Activated CD4-positive, alpha-beta memory T cell treated with anti-CD3 and anti-CD28 coated beads, Interleukin-2, amount 10 ng/mL, durations not matched to agents 7 days and 5 days (primary cell): ENCODE measurements around the gene CENPM. TPM values are rescaled to one million over a fixed set of nuclear protein-coding genes. Genes with fewer than 3 reads are reported as not detected.

Source experiments
- CTCF ChIA-PET: fragments of 350-600 bp; sonication (Branson Sonifier 250); formaldehyde crosslinking; loops from one replicate; lab custom pipeline; 2021; ENCODE audit warnings: antibody characterized with exemption, inconsistent platforms; lab: Charles Lee
- POLR2A ChIA-PET: fragments of 350-600 bp; sonication (Branson Sonifier 250); formaldehyde crosslinking; loops from one replicate; lab custom pipeline; 2021; ENCODE audit warnings: antibody characterized with exemption; lab: Charles Lee
- DNase-seq: peaks from one replicate; pipeline ENCODE4 v3.0.0-alpha.2; 2020
- H3K27ac Mint-ChIP-seq: one replicate; pipeline ENCODE4 v1.8.0; 2021; ENCODE audit warnings: mild to moderate bottlenecking, mixed read lengths
- H3K27me3 Mint-ChIP-seq: one replicate; pipeline ENCODE4 v1.8.0; 2021; ENCODE audit warnings: mixed read lengths
- H3K36me3 Mint-ChIP-seq: one replicate; pipeline ENCODE4 v1.8.0; 2021; ENCODE audit warnings: low read depth, mixed read lengths
- H3K4me1 Mint-ChIP-seq: one replicate; pipeline ENCODE4 v1.8.0; 2021; ENCODE audit warnings: mixed read lengths
- H3K4me3 Mint-ChIP-seq: one replicate; pipeline ENCODE4 v1.8.0; 2021; ENCODE audit warnings: mild to moderate bottlenecking, mixed read lengths
- H3K9me3 Mint-ChIP-seq: one replicate; pipeline ENCODE4 v1.8.0; 2021; ENCODE audit warnings: mixed read lengths
- total RNA-seq, 2 experiments: library from RNA; stranded (reverse); gene quantifications; one replicate each; pipeline ENCODE4 v1.2.3, GENCODE V29; 2021

The CENPM gene
- total RNA-seq, 2 experiments from 2014 or later: 71.8 to 81.2 TPM

- Mint-ChIP-seq H3K4me3 (no peak overlapping the region), H3K9me3 (no peaks in the 10 kb centered on the region), H3K27me3 (peaks cover 24% of the 10 kb centered on the region), H3K27ac (peak overlapping the region; percentile 24), H3K36me3 (peaks cover 23% of the 10 kb centered on the region), H3K4me1 (peaks cover 34% of the 10 kb centered on the region)
- no peak for DNase-seq
- ChIA-PET POLR2A (interaction anchor here (0.8 to 3.4 kb wide), 19 partner anchors 8 to 126 kb away, joined by 3 to 17 read pairs (median 4); partner anchors contain the start of genes CCDC134, CENPM and SREBF2), CTCF (interaction anchor here (0.8 to 1.6 kb wide), 8 partner anchors 18 to 85 kb away, joined by 3 to 9 read pairs (median 5); partner anchors contain the start of genes CENPM and SREBF2)
Measured at GRCh38 chr22:41907436-41908401, 39.2 kb downstream of the CENPM start.

DNA sequence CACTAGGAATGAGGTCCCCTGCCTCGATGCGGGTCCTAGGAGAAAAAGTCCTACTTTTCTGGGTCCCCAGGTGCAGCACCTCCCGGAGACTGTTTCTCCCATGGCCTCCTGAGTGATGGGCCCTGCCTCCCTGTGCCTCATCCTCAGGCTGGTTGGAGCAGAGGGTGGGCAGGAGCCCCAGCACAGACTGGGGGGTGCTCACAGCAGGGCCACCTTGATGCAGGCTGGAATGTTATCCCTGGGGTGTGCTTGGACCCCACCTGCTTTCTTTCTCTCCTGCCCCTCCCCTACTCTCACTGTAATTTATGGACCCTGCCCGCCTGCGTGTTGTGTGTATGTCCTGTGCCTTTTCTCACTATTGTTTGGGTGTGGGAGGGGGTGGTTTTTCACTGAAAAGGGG is 40.1 kb downstream of the CENPM start:
- Mint-ChIP-seq H3K36me3 (peaks cover 23% of the 10 kb centered on the region), H3K9me3 (no peaks in the 10 kb centered on the region), H3K27ac (peak overlapping the region; percentile 6), H3K4me3 (no peak overlapping the region), H3K4me1 (peaks cover 31% of the 10 kb centered on the region), H3K27me3 (peaks cover 15% of the 10 kb centered on the region)
- no peak for DNase-seq
- POLR2A ChIA-PET: interaction anchor here (1.5 to 3.4 kb wide), 3 partner anchors 34 to 125 kb away, joined by 7 to 17 read pairs (median 7); partner anchors contain the start of gene SREBF2
- CTCF ChIA-PET: no interaction called here

DNA sequence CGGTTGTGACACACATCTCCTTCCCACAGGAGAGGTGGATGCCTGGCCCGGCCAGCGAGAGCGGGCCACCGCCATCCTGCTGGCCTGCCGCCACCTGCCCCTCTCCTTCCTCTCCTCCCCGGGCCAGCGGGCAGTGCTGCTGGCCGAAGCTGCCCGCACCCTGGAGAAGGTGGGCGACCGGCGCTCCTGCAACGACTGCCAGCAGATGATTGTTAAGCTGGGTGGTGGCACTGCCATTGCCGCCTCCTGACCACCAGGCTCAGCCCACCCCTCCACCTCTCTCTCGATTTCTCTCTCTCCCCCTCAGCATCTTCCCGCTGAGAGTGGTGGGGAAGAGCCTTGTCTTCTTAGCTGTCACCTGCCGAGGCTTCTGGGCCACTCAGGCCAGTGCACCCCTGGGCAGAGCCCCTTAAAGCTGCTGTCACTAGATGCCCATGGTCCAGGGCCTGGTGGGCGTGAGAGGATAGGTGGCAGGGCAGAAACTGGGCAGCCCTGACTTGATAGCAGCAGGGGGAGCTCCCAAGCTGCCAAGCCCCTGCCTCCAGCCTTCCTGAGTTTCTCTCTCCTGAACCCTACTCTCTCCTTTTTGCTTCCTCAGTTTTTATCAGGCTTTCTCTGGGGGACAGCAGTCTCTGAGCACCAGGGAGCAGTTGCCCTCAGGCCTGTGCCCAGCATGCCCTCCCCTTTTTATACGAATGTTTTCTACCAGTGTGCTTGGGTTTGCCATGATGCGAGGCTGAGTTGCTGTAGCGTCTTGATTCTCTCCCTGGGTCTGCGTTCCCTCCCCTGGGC is 41.3 kb downstream of the CENPM start:
- ChIA-PET POLR2A (interaction anchor here (1.4 kb wide), 1 partner anchor 22 kb away, joined by 4 read pairs; no protein-coding TSS in a partner anchor), CTCF (no interaction called here)
- no peak for DNase-seq
- Mint-ChIP-seq H3K36me3 (peaks cover 23% of the 10 kb centered on the region), H3K27ac (no peak overlapping the region), H3K4me1 (peaks cover 26% of the 10 kb centered on the region), H3K27me3 (peaks cover 9% of the 10 kb centered on the region), H3K4me3 (no peak overlapping the region), H3K9me3 (no peaks in the 10 kb centered on the region)

DNA sequence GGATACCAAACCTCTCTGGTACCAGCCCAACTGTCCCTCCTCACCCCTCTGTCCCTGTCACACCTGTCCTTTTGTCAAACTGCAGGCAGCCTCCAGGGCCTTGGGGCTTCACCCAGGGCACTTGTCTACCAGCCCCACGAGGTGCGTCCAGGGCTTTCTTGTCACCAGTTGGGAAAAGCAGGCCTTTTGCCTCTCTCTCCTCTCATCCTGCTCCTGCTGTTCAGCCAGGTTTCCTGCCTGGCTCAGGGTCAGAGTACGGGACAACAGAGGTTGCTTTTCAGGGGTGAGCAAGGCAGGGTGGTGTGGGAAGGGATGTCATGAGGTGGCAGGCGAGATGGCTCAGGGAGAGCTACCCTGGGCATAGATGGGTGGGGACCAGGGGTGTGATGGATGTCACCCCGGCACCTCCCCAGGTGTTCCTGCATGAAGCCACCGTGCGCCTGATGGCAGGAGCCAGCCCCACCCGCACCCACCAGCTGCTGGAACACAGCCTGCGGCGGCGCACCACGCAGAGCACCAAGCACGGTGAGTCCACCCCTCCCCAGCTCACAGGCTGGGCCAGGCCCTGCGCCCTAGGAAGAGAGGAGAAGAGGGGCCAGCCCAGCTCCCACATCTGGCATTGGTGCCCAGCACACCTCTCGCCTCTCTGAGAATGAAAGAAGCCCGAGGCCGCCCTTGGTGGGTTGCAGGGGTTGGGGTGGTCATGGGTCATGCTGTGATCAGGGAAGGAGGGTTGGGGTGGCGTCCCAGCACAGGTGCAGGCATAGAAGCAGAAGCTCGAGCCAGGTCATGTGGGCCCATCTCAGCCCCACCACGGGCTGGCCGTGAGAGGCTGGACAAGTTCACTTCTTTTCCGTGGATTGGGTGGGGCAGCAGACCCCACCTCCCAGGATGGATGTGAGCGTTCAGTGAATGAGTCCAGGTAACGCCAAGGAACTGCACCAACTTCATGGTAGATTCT is 42.2 kb downstream of the CENPM start:
- no peak for DNase-seq
- Mint-ChIP-seq H3K27me3 (peaks cover 7% of the 10 kb centered on the region), H3K4me3 (no peak overlapping the region), H3K4me1 (peaks cover 26% of the 10 kb centered on the region), H3K36me3 (peaks cover 30% of the 10 kb centered on the region), H3K9me3 (no peaks in the 10 kb centered on the region), H3K27ac (no peak overlapping the region)
- CTCF ChIA-PET: interaction anchor here (1.0 kb wide), 1 partner anchor 20 kb away, joined by 3 read pairs; no protein-coding TSS in a partner anchor
- POLR2A ChIA-PET: interaction anchor here (1.4 kb wide), 1 partner anchor 23 kb away, joined by 4 read pairs; no protein-coding TSS in a partner anchor

DNA sequence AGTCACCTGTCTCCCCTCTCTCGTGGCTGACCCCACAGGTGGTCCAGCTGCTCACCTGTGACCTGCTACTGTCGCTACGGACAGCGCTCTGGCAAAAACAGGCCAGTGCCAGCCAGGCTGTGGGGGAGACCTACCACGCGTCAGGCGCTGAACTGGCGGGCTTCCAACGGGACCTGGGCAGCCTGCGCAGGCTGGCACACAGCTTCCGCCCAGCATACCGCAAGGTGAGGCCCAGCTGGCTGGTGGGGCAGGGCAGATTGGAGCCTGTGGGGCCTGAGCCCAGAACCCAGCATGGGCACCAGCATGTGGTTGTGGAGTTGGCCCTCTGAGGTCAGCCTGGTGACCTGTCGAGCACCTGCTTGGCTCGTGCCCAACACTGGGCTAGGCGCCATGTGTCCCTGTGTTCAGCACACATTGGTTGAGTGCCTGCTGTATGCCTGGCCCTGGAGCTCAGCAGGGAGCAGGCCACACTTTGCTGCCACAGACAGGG is 44.0 kb downstream of the CENPM start:
- H3K9me3 Mint-ChIP-seq: no peaks in the 10 kb centered on the region
- no peak for DNase-seq
- peaks cover 40% of the 10 kb centered on the region for H3K36me3 Mint-ChIP-seq
- CTCF ChIA-PET: no interaction called here
- no peak overlapping the region for H3K4me3 Mint-ChIP-seq
- peaks cover 9% of the 10 kb centered on the region for H3K4me1 Mint-ChIP-seq
- H3K27me3 Mint-ChIP-seq: no peaks in the 10 kb centered on the region
- POLR2A ChIA-PET: interaction anchor here (0.8 to 2.2 kb wide), 2 partner anchors 13 to 164 kb away, joined by 3 to 6 read pairs; no protein-coding TSS in a partner anchor
- no peak overlapping the region for H3K27ac Mint-ChIP-seq

GRCh38 chr22:41902016-41902415 is 44.9 kb downstream of the CENPM start:
- POLR2A ChIA-PET: interaction anchor here (2.2 kb wide), 1 partner anchor 14 kb away, joined by 6 read pairs; no protein-coding TSS in a partner anchor
- Mint-ChIP-seq H3K4me1 (peaks cover 3% of the 10 kb centered on the region), H3K27me3 (no peaks in the 10 kb centered on the region), H3K36me3 (peaks cover 44% of the 10 kb centered on the region), H3K9me3 (no peaks in the 10 kb centered on the region), H3K4me3 (no peak overlapping the region), H3K27ac (no peak overlapping the region)
- DNase-seq: no peak
- CTCF ChIA-PET: no interaction called here

- H3K36me3 Mint-ChIP-seq: peaks cover 52% of the 10 kb centered on the region
- DNase-seq: no peak
- H3K4me3 Mint-ChIP-seq: no peak overlapping the region
- H3K27ac Mint-ChIP-seq: no peak overlapping the region
- H3K9me3 Mint-ChIP-seq: no peaks in the 10 kb centered on the region
- ChIA-PET POLR2A (interaction anchor here (0.7 kb wide), 1 partner anchor 39 kb away, joined by 3 read pairs; no protein-coding TSS in a partner anchor), CTCF (no interaction called here)
- H3K27me3 Mint-ChIP-seq: no peaks in the 10 kb centered on the region
- H3K4me1 Mint-ChIP-seq: peaks cover 7% of the 10 kb centered on the region
Measured at GRCh38 chr22:41900652-41901312, 46.2 kb downstream of the CENPM start.

GRCh38 chr22:41899992-41900651 is 46.8 kb downstream of the CENPM start:
- Mint-ChIP-seq H3K27ac (no peak overlapping the region), H3K27me3 (no peaks in the 10 kb centered on the region), H3K4me3 (no peak overlapping the region), H3K9me3 (no peaks in the 10 kb centered on the region), H3K4me1 (peaks cover 7% of the 10 kb centered on the region), H3K36me3 (peaks cover 49% of the 10 kb centered on the region)
- DNase-seq: no peak
- ChIA-PET POLR2A (interaction anchor here (1.0 kb wide), 1 partner anchor 8 kb away, joined by 5 read pairs; no protein-coding TSS in a partner anchor), CTCF (no interaction called here)

DNA sequence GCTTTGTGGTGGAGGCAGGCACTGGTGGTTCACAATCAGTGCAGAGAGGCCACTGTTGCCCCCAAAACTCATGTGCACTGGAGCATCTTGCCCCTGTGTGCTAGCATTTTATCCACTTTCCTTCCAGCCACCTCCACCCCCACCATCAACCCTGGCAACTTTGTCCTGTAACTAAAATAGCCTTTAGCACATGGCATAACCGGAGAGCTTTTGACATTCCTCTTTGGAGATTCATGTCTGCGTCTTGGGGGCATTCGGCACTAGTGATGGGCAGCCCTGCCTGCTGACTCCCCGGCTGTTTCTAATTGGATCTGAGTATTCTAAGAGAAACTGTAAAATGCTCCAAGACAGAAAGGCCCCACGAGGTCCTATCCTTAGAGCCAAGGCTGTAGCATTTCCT is 47.8 kb downstream of the CENPM start:
- ChIA-PET CTCF (no interaction called here), POLR2A (interaction anchor here (1.0 kb wide), 1 partner anchor 9 kb away, joined by 5 read pairs; no protein-coding TSS in a partner anchor)
- Mint-ChIP-seq H3K4me3 (no peak overlapping the region), H3K9me3 (no peaks in the 10 kb centered on the region), H3K27ac (no peak overlapping the region), H3K27me3 (no peaks in the 10 kb centered on the region), H3K4me1 (peaks cover 7% of the 10 kb centered on the region), H3K36me3 (peaks cover 50% of the 10 kb centered on the region)
- DNase-seq: no peak

- POLR2A ChIA-PET: no interaction called here
- Mint-ChIP-seq H3K36me3 (peaks cover 47% of the 10 kb centered on the region), H3K27me3 (no peaks in the 10 kb centered on the region), H3K9me3 (no peaks in the 10 kb centered on the region), H3K27ac (no peak overlapping the region), H3K4me3 (no peak overlapping the region), H3K4me1 (peaks cover 7% of the 10 kb centered on the region)
- no peak for DNase-seq
- CTCF ChIA-PET: no interaction called here
Measured at GRCh38 chr22:41898645-41899044, 48.3 kb downstream of the CENPM start.
